Stimulated activated CD8-positive, alpha-beta memory T cell treated with anti-CD3 and anti-CD28 coated beads, Interleukin-15, amount 100 ng/mL, for 4 hours (primary cell): ENCODE data around the gene EXOSC6.
"Not testable (repeated sequence)": the region's sequence is repeated elsewhere in the genome, so short reads cannot be mapped to it uniquely, and the experiment has no call there.

Source experiments
- DNase-seq, 2 donors: peaks; one replicate each; pipeline ENCODE4 v3.0.0-alpha.2; 2020; ENCODE audit warnings: low read depth in 2 of 2

The EXOSC6 gene

GRCh38 chr16:70198666-70199065, 53.1 kb downstream of the EXOSC6 start:
- DNase-seq, result not testable (repeated sequence)

DNA sequence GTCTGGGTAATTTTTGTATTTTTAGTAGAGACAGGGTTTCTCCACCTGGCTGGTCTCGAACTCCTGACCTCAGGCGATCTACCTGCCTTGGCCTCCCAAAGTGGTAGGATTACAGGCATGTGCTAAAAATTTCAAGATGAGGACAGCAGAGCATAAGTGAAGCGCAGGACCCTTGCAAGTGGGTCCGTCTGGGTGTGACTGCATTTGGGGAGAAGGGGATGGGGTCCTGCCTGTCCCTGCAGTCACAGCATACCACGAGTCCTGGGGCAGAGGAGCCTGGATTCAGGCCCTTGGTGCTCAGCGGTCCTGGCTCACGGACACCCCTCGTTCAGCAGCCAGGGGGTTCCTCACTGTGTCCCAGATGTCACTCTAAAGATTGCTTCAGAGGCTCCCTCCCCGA, 53.5 kb downstream of the EXOSC6 start:
- not testable (repeated sequence) for DNase-seq

DNA sequence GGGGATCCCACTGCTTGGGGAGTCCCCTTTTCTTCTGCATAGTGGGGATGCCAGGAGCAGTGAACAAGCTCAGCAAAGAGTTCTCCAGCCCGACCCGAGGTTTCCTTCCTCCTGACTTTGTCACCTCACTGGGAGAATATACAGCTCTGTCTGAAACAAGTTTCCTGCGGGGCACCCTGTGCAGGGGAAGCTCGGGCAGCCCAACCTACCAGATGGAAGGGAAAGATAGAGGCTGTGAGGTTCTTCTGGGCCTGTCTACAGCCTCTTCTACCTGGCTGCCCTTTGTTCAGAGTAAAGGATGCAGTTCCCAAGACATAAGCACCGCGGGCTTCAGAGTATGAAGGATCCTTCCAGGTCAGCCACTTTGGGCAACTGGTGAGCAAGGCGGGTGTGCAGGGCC, 54.1 kb downstream of the EXOSC6 start:
- DNase-seq, result not testable (repeated sequence)
